Measurements from ENCODE around the gene CYP2C9.
"Not testable (repeated sequence)": the region's sequence is repeated elsewhere in the genome, so short reads cannot be mapped to it uniquely, and the experiment has no call there.

DNA sequence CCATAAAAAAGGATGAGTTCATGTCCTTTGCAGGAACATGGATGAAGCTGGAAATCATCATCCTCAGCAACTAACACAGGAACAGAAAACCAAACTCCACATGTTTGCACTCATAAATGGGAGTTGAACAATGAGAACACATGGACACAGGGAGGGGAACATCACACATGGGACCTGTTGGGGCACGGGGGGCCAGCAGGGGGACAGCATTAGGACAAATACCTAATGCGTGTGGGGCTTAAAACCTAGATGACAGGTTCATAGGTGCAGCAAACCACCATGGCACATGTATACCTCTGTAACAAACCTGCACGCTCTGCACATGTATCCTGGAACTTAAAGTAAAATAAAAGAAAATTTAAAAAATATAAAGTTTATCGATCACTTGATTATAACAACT is 7.7 kb downstream of the CYP2C9 start:
- TF ChIP-seq EZH2, CTCF (IDR thresholded peaks at IDR 0.05): not testable (repeated sequence)

Data from neural progenitor cell (in vitro differentiated cells).